Calu3 (cell line): ENCODE results near the gene PROKR2. TPM values are rescaled to one million over a fixed set of nuclear protein-coding genes. Genes with fewer than 3 reads are reported as not detected.

ENCODE experiments used
- BruUV-seq: library from RNA; stranded (reverse); fragments of 400-500 nt; replicated peaks from 2 replicates; lab custom pipeline; 2021; lab: Mats Ljungman, UMichigan
- CTCF ChIA-PET: fragments of 300-600 bp; sonication (Branson Sonifier 250); formaldehyde crosslinking; loops from one replicate; lab custom pipeline; 2022; ENCODE audit warnings: antibody characterized with exemption; lab: Charles Lee
- DNase-seq: peaks from one replicate; pipeline ENCODE4 v3.0.0; 2022
- H3K27ac Mint-ChIP-seq: one replicate; pipeline ENCODE4 v1.8.0; 2022; ENCODE audit warnings: mixed read lengths; ENCODE audit not compliant: unreplicated experiment
- H3K27me3 Mint-ChIP-seq: one replicate; pipeline ENCODE4 v1.8.0; 2022; ENCODE audit warnings: mixed read lengths; ENCODE audit not compliant: unreplicated experiment
- H3K36me3 Mint-ChIP-seq: one replicate; pipeline ENCODE4 v1.8.0; 2022; ENCODE audit warnings: mild to moderate bottlenecking, moderate library complexity, mixed read lengths; ENCODE audit not compliant: insufficient read depth, unreplicated experiment
- H3K4me1 Mint-ChIP-seq: one replicate; pipeline ENCODE4 v1.8.0; 2022; ENCODE audit warnings: mild to moderate bottlenecking, low read depth, mixed read lengths; ENCODE audit not compliant: unreplicated experiment
- H3K4me3 Mint-ChIP-seq: one replicate; pipeline ENCODE4 v1.8.0; 2022; ENCODE audit warnings: mild to moderate bottlenecking, low read depth, moderate library complexity, mixed read lengths; ENCODE audit not compliant: unreplicated experiment
- H3K9me3 Mint-ChIP-seq: one replicate; pipeline ENCODE4 v1.8.0; 2022; ENCODE audit warnings: low read depth, mixed read lengths; ENCODE audit not compliant: unreplicated experiment
- intact Hi-C: fragments of 100-400 bp; cut with micrococcal nuclease; formaldehyde crosslinking; loops from one replicate; pipeline ENCODE4 v1.10.0; 2022; ENCODE audit not compliant: unreplicated experiment
- total RNA-seq: library from RNA; stranded (reverse); gene quantifications from 2 replicates; pipeline ENCODE4 v1.2.3, GENCODE V29; 2022
- TF ChIP-seq, protein P1 (sequence below): fragments of 200-600 bp; IDR thresholded peaks from one replicate; pipeline ENCODE4 v1.8.0; 2022; ENCODE audit warnings: antibody characterized with exemption; ENCODE audit not compliant: unreplicated experiment

The PROKR2 gene
- total RNA-seq, 1 experiment from 2014 or later = not detected

DNA sequence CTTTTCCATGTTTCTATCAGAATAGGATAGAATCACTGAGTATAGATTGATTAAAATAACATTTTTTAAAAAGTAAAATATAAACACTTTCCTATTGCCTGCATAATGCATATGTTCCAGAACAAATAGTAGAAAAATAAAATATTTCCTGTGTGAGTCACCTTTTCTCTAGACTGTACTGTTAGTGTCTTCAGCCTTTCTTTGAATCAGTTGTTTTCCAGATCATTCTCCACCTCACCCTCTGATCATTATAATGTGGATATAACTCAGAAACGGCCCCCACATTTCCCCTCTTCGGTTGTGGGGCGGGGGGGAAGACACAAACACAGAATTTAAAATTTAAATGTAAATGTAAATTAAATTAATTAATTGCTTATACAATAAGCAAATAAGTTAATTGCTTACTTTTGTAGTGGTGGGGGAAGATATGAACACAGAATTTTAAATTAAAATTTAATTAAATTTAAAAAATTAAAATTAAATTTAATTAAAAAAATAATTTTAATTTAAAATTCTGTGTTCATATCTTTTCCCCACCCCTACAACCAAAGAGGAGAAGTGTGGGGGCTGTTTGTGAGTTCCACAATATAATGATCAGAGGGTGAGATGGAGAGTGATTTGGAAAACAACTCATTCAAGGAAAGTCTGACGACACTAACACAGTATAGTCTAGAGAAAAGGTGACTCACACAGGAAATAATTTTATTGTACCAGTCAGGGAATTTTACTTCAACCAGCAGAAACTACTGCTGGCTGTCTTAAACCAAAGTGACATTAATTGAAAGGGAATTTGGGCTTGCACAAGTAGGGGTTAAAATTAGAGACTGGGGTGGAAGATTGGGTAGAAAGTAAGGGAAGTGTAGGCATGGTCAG lies 37.1 kb upstream of the PROKR2 start:
- DNase-seq = no peak
- H3K36me3 Mint-ChIP-seq = no peaks in the 10 kb centered on the region

DNA sequence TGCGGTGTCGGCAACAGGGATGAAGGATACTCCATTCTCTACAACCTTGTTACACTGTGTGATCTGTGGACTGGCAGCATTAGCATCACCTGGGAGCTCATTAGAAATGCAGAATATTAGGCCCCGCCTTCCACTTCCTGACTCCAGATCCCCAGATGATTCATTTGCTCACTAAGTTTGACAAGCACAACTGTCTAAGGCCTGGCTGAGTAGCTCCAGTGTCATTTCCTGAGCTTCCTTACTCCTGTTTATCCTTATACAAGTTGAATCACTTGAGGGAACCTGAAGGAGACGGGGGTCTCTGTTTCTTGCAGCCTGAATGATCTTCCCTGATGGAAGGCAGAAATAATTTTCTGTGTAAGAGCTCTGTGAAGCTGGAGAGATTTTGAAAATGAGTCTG lies 32.7 kb upstream of the PROKR2 start:
- BruUV-seq = no TSS peak
- intact Hi-C loops = no loop called here

More for the DNA sequence above, 37.1 kb upstream of the PROKR2 start:
- intact Hi-C loops = no loop called here
- Mint-ChIP-seq H3K27me3 (no peaks in the 10 kb centered on the region), H3K9me3 (peaks cover 5% of the 10 kb centered on the region), H3K27ac (peak overlapping the region; percentile 80), H3K4me3 (no peak overlapping the region), H3K4me1 (peaks cover 8% of the 10 kb centered on the region)
- no TSS peak for BruUV-seq
- TF ChIP-seq, protein P1, sequence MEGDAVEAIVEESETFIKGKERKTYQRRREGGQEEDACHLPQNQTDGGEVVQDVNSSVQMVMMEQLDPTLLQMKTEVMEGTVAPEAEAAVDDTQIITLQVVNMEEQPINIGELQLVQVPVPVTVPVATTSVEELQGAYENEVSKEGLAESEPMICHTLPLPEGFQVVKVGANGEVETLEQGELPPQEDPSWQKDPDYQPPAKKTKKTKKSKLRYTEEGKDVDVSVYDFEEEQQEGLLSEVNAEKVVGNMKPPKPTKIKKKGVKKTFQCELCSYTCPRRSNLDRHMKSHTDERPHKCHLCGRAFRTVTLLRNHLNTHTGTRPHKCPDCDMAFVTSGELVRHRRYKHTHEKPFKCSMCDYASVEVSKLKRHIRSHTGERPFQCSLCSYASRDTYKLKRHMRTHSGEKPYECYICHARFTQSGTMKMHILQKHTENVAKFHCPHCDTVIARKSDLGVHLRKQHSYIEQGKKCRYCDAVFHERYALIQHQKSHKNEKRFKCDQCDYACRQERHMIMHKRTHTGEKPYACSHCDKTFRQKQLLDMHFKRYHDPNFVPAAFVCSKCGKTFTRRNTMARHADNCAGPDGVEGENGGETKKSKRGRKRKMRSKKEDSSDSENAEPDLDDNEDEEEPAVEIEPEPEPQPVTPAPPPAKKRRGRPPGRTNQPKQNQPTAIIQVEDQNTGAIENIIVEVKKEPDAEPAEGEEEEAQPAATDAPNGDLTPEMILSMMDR = no peak
- CTCF ChIA-PET = no interaction called here

DNA sequence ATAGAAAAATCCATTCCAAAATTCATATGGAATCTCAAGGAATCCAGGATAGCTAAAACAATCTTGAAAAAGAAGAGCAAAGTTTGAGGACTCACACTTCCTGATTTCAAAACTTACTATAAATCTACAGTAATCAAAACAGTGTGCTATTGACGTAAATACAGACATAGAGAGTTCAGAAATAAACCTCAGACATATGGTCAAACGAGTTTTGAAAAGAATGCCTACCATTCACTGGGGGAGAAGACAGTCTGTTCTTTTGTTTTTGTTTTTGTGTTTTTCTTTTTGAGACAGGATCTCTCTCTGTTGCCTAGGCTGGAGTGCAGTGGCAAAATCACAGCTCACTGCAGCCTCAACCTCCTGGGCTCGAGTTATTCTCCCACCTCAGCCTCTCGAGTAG lies 25.3 kb upstream of the PROKR2 start:
- TF ChIP-seq, protein P1 = no peak

More for the DNA sequence above, 32.7 kb upstream of the PROKR2 start:
- Mint-ChIP-seq H3K4me3 (no peak overlapping the region), H3K4me1 (peaks cover 7% of the 10 kb centered on the region), H3K9me3 (peaks cover 5% of the 10 kb centered on the region), H3K27ac (no peak overlapping the region), H3K27me3 (no peaks in the 10 kb centered on the region), H3K36me3 (no peaks in the 10 kb centered on the region)
- no peak for DNase-seq
- CTCF ChIA-PET = interaction anchor here (0.5 kb wide), 1 partner anchor 494 kb away, joined by 3 read pairs; no protein-coding TSS in a partner anchor
- TF ChIP-seq, protein P1 = no peak

DNA sequence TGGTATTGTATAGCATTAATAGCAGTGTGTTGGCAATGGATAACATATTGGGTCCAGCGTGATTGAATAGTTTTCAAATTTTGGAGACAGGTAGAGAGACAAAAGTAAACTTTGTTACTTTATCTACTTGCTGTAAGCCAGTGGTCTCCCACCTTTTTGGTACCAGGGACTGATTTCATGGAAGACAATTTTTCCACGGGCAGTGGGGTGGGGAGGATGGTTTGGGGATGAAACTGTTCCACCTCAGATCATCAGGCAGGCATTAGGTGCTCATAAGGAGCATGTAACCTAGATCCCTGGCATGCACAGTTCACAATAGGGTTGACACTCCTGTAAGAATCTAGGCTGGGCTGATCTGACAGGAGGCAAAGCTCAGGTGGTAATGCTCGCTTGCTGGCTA lies 14.6 kb upstream of the PROKR2 start:
- Mint-ChIP-seq H3K4me3 (no peak overlapping the region), H3K9me3 (no peaks in the 10 kb centered on the region), H3K27me3 (peaks cover 29% of the 10 kb centered on the region), H3K4me1 (no peaks in the 10 kb centered on the region), H3K36me3 (no peaks in the 10 kb centered on the region), H3K27ac (no peak overlapping the region)
- intact Hi-C loops = no loop called here
- BruUV-seq = no TSS peak
- TF ChIP-seq, protein P1 = no peak
- no peak for DNase-seq
- CTCF ChIA-PET = no interaction called here

More for the DNA sequence above, 25.3 kb upstream of the PROKR2 start:
- no peak overlapping the region for H3K27ac Mint-ChIP-seq
- H3K9me3 Mint-ChIP-seq = peaks cover 11% of the 10 kb centered on the region
- BruUV-seq = no TSS peak
- CTCF ChIA-PET = no interaction called here
- peaks cover 25% of the 10 kb centered on the region for H3K27me3 Mint-ChIP-seq
- DNase-seq = no peak
- no peaks in the 10 kb centered on the region for H3K4me1 Mint-ChIP-seq
- H3K36me3 Mint-ChIP-seq = no peaks in the 10 kb centered on the region
- intact Hi-C loops = no loop called here
- no peak overlapping the region for H3K4me3 Mint-ChIP-seq
